Activated CD4-positive, alpha-beta T cell treated with anti-CD3 and anti-CD28 coated beads for 1 hour (primary cell): ENCODE data around the gene KRTCAP2.

Experiments
- DNase-seq: peaks from one replicate; pipeline ENCODE4 v3.0.0-alpha.2; 2020

Gene KRTCAP2

DNA sequence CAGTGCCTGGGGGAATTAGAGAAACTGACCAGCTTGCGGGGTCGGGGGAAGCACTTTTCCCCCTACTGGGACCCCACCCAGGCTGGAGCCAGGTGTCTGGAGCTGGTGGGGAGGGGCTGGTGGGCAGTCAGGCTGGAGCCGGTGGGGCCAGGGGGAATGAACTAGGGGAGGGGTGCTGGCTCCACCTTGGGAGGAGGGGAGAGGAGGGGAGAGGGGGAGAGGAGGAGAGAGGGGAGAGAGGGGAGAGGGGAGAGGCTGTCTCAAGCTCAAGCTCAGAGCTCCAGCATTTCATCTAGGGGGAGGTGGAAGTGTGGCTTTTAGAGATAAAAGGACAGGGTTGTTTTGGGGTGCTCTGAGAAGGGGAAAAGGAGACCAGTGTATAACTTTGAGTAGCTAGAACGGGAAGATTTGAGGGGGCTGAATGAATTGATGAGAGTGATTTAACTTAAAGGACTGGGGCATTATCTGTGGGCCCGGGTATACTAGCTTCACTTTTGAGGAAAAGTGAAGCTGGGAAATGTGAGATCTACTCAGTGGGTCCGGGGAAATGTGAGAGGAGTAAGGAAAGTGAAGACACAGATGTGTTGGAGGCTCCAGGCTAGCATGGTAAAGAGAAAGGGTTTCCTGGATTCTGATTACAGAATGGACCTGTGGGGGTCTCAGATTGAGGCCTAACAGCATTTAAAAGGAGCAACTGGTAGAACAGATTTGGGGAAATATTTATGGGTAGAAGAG, 42.7 kb downstream of the KRTCAP2 start:
- no peak for DNase-seq

- no peak for DNase-seq
Measured at GRCh38 chr1:155128755-155129473, 44.2 kb downstream of the KRTCAP2 start.

DNA sequence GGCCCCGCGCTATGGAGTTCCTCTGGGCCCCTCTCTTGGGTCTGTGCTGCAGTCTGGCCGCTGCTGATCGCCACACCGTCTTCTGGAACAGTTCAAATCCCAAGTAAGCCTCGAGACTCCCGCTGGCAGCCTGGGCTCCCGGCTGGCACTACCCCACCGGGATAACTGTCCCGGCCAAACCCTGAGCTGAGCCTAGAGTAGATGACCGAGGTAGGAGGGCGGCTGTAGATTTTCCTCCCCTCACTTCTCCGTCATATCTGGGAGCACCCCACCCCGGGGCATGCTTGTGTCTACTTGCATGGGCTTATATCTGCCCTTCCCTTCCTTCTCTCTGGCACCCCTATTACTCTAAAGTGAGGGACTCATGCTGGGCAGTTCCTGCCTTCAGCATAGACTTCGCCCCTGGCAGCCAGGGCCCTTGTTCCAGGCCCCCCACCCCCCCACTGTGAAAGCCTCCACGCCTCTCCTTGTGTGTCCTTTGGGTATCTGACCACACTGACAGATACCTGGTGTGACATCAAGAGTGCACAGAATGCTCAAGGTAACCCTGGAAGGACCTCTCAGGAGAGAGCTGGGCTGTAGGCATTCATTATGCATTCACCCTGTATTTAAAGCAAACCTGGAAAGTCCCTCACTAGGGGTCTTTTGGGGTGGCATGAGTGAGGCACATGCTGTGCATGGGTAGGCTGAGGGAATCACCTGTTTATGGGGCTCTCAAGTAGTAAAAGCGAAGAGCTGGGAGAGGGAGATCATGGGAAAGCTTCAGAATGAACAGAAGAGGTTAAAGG, 44.9 kb downstream of the KRTCAP2 start:
- no peak for DNase-seq

DNA sequence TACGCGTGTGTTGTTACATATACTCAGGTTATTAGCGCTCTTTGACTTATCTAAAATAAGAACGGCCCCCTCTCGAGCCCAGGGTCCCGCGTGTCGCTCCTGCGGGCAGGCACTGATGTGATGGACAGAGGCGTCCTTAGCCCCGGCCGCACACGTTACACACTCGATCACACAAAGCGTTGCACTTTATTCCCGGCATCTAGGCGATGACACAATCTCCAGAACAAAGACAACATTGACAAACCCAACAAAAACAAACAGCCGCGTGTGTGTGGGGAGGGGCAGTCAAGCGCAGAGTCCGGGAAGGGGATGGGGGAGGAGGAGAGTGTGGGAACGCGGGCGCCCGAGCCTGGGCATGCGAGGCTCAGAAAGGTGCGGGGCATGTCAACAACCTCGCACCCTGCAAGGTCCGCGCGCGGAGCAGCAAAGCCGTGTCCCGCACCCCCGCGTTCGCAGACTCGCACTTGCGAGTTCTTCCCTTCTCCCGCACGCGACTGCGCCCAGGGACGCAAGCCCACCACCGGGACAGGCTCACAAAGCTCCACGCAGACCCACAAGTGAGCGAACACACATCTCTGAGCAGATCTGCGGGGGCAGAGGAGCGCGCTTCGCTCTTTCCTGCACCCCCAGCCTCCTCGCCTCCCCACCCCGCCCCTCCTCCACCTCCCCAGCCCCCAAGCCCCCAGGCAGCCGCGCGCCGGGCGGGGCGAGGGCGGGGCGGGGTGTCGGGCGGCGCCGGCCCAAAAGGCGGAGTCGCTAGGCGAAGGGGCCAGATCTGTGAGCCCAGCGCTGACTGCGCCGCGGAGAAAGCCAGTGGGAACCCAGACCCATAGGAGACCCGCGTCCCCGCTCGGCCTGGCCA, 45.8 kb downstream of the KRTCAP2 start, which contains the start of gene EFNA1:
EFNA1 (plus strand) TSS at position 772 of the 862 bp plus-strand sequence. CDS start 102 bp downstream, outside the sequence.
- DNase-seq: no peak

- no peak for DNase-seq
Measured at GRCh38 chr1:155126556-155127104, 46.5 kb downstream of the KRTCAP2 start.

GRCh38 chr1:155125946-155126555, 47.1 kb downstream of the KRTCAP2 start:
- DNase-seq: no peak

GRCh38 chr1:155125511-155125945, 47.6 kb downstream of the KRTCAP2 start:
- DNase-seq: no peak

DNA sequence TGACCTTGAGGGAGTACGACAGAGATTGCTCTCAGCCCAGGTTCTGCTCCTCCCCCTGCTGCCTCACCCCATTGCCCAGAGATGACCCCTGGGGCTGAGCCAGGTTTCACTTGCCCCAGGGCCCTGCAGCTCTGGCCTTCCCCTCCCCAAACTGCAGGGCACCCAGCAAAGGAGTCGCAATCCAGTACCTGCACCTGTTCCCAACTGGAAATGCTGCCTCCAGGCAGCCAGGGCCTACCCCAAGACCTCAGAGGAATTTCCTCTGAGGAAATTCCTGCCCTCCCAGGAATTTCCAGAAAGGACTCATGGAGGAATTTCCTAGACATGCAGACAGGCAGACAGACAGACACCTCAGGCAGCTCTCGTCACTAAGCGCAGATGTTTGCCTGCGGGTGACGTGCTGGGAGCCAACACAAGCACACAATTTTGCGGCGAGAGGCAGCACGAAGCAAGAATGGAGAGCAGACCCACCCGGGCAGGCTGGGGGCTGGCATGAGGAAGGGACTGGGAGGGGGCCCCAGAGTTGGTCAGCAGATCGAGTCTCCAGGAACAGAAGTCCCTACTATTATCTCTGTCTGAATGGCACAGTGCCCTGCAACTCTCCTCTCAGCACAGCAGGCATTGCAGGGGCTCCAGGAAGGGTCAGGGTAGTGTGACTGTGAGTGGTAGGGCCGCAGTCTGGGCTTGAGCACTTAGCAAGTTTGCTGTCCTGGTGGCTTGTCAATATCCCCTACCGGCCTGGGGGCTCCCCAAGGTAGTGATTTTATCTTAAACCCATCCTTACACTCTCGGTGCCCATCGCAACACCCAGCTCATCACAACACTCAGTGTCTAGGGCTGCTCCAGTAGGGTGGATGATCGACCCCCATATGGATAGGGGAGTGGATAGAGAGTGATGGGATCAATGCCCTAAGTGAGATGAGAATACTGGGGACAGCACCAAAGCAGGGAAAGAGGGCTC, 48.3 kb downstream of the KRTCAP2 start:
- DNase-seq: no peak

- no peak for DNase-seq
Measured at GRCh38 chr1:155123801-155124200, 49.3 kb downstream of the KRTCAP2 start.

DNA sequence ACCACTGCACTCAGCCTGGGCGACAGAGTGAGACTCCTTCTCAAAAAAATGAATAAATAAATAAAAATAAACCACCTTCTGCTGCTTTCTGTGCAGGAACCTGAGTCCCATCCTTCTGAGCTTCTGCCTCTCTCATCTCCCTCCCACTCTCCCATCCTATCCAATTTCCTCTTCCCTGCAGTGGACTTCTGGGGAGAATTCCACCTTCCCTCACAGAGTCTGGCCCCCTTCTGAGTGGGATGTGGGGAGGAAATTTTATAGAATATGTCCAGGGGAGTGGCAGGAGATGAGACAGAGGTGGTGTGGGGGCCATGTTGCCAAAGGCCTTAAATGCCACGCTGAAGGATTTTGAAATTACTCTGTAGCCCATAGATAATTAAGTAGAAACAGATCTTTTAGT, 50.8 kb downstream of the KRTCAP2 start:
- DNase-seq: no peak

- no peak for DNase-seq
Measured at GRCh38 chr1:155121249-155121648, 51.9 kb downstream of the KRTCAP2 start.

DNA sequence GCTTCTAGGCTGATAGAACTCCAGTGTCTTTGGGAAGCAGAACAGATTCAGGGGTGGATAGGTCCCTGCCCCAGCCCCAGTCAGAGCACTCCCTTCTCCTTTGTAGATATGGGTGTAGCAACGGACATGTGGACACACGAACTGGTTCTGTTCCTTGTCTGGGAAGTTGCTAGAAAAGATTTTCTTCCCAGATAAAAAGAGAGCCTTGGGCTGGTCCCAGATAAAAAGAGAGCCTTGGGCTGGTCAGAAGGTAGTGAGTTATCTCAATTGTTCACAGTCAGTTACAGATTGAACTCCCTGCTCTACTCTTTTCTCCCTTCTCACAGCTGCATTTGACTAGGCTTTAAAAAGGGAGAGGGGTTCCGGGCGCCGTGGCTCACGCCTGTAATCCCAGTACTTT, 52.9 kb downstream of the KRTCAP2 start:
- no peak for DNase-seq
